GM23248 (cell line): ENCODE measurements around the gene PHYH. TPM values are rescaled to one million over a fixed set of nuclear protein-coding genes. Genes with fewer than 3 reads are reported as not detected.

ENCODE experiments used
- DNase-seq: peaks from one replicate; pipeline ENCODE4 v3.0.0-alpha.2; 2015
- H2AFZ ChIP-seq: fragments of 200-600 bp; sonication (generic); 2 replicates; pipeline ENCODE4 v1.6.1; 2016; ENCODE audit warnings: antibody characterized with exemption
- H3F3A ChIP-seq: fragments of 200-600 bp; sonication (generic); 2 replicates; pipeline ENCODE4 v1.6.1; 2016; ENCODE audit warnings: mild to moderate bottlenecking, antibody characterized with exemption, mixed run types; ENCODE audit not compliant: insufficient read depth
- H3K27ac ChIP-seq: fragments of 200-600 bp; sonication (generic); 2 replicates; pipeline ENCODE4 v1.5.1; 2016; ENCODE audit warnings: mild to moderate bottlenecking
- H3K27me3 ChIP-seq: fragments of 200-600 bp; sonication (generic); replicated peaks from 2 replicates; pipeline ENCODE4 v1.6.1; 2016; ENCODE audit warnings: mild to moderate bottlenecking; ENCODE audit not compliant: insufficient read depth
- H3K36me3 ChIP-seq: fragments of 200-600 bp; sonication (generic); 2 replicates; pipeline ENCODE4 v1.6.1; 2016; ENCODE audit warnings: low read depth, mild to moderate bottlenecking
- H3K4me1 ChIP-seq: fragments of 200-600 bp; sonication (generic); 2 replicates; pipeline ENCODE4 v1.6.1; 2016; ENCODE audit warnings: mild to moderate bottlenecking; ENCODE audit not compliant: insufficient read depth
- H3K4me2 ChIP-seq: fragments of 200-600 bp; sonication (generic); one replicate; pipeline ENCODE4 v1.6.1; 2016; ENCODE audit warnings: mild to moderate bottlenecking; ENCODE audit not compliant: unreplicated experiment
- H3K4me3 ChIP-seq: fragments of 200-600 bp; sonication (generic); 2 replicates; pipeline ENCODE4 v1.5.1; 2016; ENCODE audit warnings: mild to moderate bottlenecking
- H3K79me2 ChIP-seq: fragments of 200-600 bp; sonication (generic); 2 replicates; pipeline ENCODE4 v1.6.1; 2016; ENCODE audit warnings: mild to moderate bottlenecking; ENCODE audit not compliant: insufficient read depth
- H3K9ac ChIP-seq: fragments of 200-600 bp; sonication (generic); 2 replicates; pipeline ENCODE4 v1.6.1; 2016; ENCODE audit warnings: mild to moderate bottlenecking
- H3K9me2 ChIP-seq: fragments of 200-600 bp; sonication (generic); 2 replicates; pipeline ENCODE4 v1.6.1; 2016; ENCODE audit warnings: mixed run types, mild to moderate bottlenecking, moderate library complexity; ENCODE audit not compliant: insufficient read depth
- H3K9me3 ChIP-seq: fragments of 200-600 bp; sonication (generic); one replicate; pipeline ENCODE4 v1.6.1; 2017; ENCODE audit warnings: low read depth
- H4K20me1 ChIP-seq: fragments of 200-600 bp; sonication (generic); 2 replicates; pipeline ENCODE4 v1.6.0; 2016; ENCODE audit not compliant: insufficient read depth
- EZH2 ChIP-seq: fragments of 200-600 bp; sonication (generic); IDR thresholded peaks from 2 replicates; pipeline ENCODE4 v1.6.1; 2018; ENCODE audit warnings: antibody characterized with exemption, mild to moderate bottlenecking; ENCODE audit not compliant: insufficient read depth, poor library complexity, severe bottlenecking
- EZH2phosphoT487 ChIP-seq: fragments of 200-600 bp; sonication (generic); IDR thresholded peaks from 2 replicates; pipeline ENCODE4 v1.6.1; 2018; ENCODE audit warnings: antibody characterized with exemption, moderate library complexity, mild to moderate bottlenecking, low read depth; ENCODE audit not compliant: insufficient read depth
- WGBS, 2 experiments: methylation state at CpG; one replicate each; pipeline ENCODE4 v1.1.6; 2015 to 2017; ENCODE audit warnings: low lambda C conversion rate in 2 of 2, low coverage in 1 of 2; ENCODE audit errors: missing lambda C conversion rate in 2 of 2; 5-methylcytosine and 5-hydroxymethylcytosine counted together
- in situ Hi-C: fragments of 300-500 bp; cut with MboI; formaldehyde crosslinking; loops from 2 replicates; pipeline ENCODE4 v1.15.0; 2020
- polyA plus RNA-seq: library from polyadenylated mRNA; unstranded; fragments of >200 nt; fragmentation: Nextera tagmentation; extraction: Ambion mirVana; gene quantifications from 2 replicates; pipeline ENCODE4 v1.2.1, GENCODE V29; 2016
- total RNA-seq: library from RNA; depleted of rRNA; stranded (reverse); fragments of >200 nt; shearing (Covaris generic); gene quantifications from 2 replicates; pipeline ENCODE4 v1.2.3, GENCODE V29; 2014

The PHYH gene
- total and polyA plus RNA-seq, 2 experiments from 2014 or later = 19.1 to 29.7 TPM

- no peak overlapping the region for H3K4me2 ChIP-seq
- H3K79me2 ChIP-seq = no peaks in the 10 kb centered on the region
- peak overlapping the region; percentile 12; the same call in 1 of the 2 replicates for H2AFZ ChIP-seq
- H4K20me1 ChIP-seq = no peaks in the 10 kb centered on the region
- TF ChIP-seq EZH2phosphoT487 = no peak
- no peak for TF ChIP-seq EZH2
- no peaks in the 10 kb centered on the region for H3K9me3 ChIP-seq
- 37% methylated on average over 9 of the region's 9 CpGs for WGBS, 2 experiments
- no peaks in the 10 kb centered on the region; the same call in 1 of the 2 replicates for H3K27me3 ChIP-seq
- H3F3A ChIP-seq = peaks cover 3% of the 10 kb centered on the region; the same call in 1 of the 2 replicates
- no peak overlapping the region for H3K4me3 ChIP-seq
- H3K27ac ChIP-seq = no peak overlapping the region
- peak; percentile 78 for DNase-seq
- H3K9me2 ChIP-seq = no peaks in the 10 kb centered on the region
- H3K36me3 ChIP-seq = no peaks in the 10 kb centered on the region
- H3K4me1 ChIP-seq = 0 out of 2 replicates have a peak, but pooled peaks cover 8% of the 10 kb centered on the region
- in situ Hi-C loops = no loop called here
- H3K9ac ChIP-seq = no peak overlapping the region
These were observed 28.9 kb downstream of the PHYH start for GRCh38 chr10:13270877-13271551.

- H4K20me1 ChIP-seq = no peaks in the 10 kb centered on the region
- no peak overlapping the region for H3K4me3 ChIP-seq
- H3K27me3 ChIP-seq = no peaks in the 10 kb centered on the region; the same call in 1 of the 2 replicates
- H2AFZ ChIP-seq = no peak overlapping the region
- in situ Hi-C loops = no loop called here
- H3K9ac ChIP-seq = no peak overlapping the region
- H3K9me3 ChIP-seq = no peaks in the 10 kb centered on the region
- 0 out of 2 replicates have a peak, but pooled peaks cover 8% of the 10 kb centered on the region for H3K4me1 ChIP-seq
- no peak for DNase-seq
- H3K9me2 ChIP-seq = no peaks in the 10 kb centered on the region
- H3K36me3 ChIP-seq = no peaks in the 10 kb centered on the region
- H3F3A ChIP-seq = peaks cover 3% of the 10 kb centered on the region; the same call in 1 of the 2 replicates
- no peaks in the 10 kb centered on the region for H3K79me2 ChIP-seq
- 30 to 31% methylated on average over 3 of the region's 3 CpGs for WGBS, 2 experiments
- no peak overlapping the region for H3K27ac ChIP-seq
- TF ChIP-seq EZH2 = no peak
- no peak for TF ChIP-seq EZH2phosphoT487
- no peak overlapping the region for H3K4me2 ChIP-seq
These were observed 31.0 kb downstream of the PHYH start for GRCh38 chr10:13268841-13269240.

GRCh38 chr10:13268310-13268709, 31.6 kb downstream of the PHYH start:
- H3K27ac ChIP-seq = no peak overlapping the region
- H3F3A ChIP-seq = peaks cover 3% of the 10 kb centered on the region; the same call in 1 of the 2 replicates
- no peak overlapping the region for H3K9ac ChIP-seq
- WGBS, 2 experiments = 58 to 62% methylated on average over 4 of the region's 4 CpGs
- H3K9me3 ChIP-seq = no peaks in the 10 kb centered on the region
- H3K36me3 ChIP-seq = no peaks in the 10 kb centered on the region
- no peaks in the 10 kb centered on the region for H3K9me2 ChIP-seq
- TF ChIP-seq EZH2 (no peak), EZH2phosphoT487 (no peak)
- H2AFZ ChIP-seq = no peak overlapping the region
- 0 out of 2 replicates have a peak, but pooled peaks cover 8% of the 10 kb centered on the region for H3K4me1 ChIP-seq
- no peaks in the 10 kb centered on the region; the same call in 1 of the 2 replicates for H3K27me3 ChIP-seq
- H3K4me3 ChIP-seq = no peak overlapping the region
- no peaks in the 10 kb centered on the region for H4K20me1 ChIP-seq
- no peak for DNase-seq
- H3K79me2 ChIP-seq = no peaks in the 10 kb centered on the region
- no peak overlapping the region for H3K4me2 ChIP-seq
- in situ Hi-C loops = no loop called here

GRCh38 chr10:13263591-13263990, 36.3 kb downstream of the PHYH start:
- Histone ChIP-seq H3K79me2 (no peaks in the 10 kb centered on the region), H3F3A (no peaks in the 10 kb centered on the region), H3K9ac (no peak overlapping the region), H3K4me3 (no peak overlapping the region), H3K27ac (no peak overlapping the region), H3K27me3 (no peaks in the 10 kb centered on the region; the same call in 1 of the 2 replicates), H3K36me3 (no peaks in the 10 kb centered on the region), H3K9me3 (no peaks in the 10 kb centered on the region), H3K4me2 (no peak overlapping the region), H3K9me2 (no peaks in the 10 kb centered on the region), H3K4me1 (no peaks in the 10 kb centered on the region), H2AFZ (no peak overlapping the region), H4K20me1 (no peaks in the 10 kb centered on the region)
- no peak for DNase-seq
- WGBS, 2 experiments = 70 to 71% methylated on average over 7 of the region's 7 CpGs
- no peak for TF ChIP-seq EZH2phosphoT487
- TF ChIP-seq EZH2 = no peak
- in situ Hi-C loops = no loop called here
